Measurements from ENCODE around the gene ADAMTS1.

Gene ADAMTS1

GRCh38 chr21:26801498-26801897 is 43.7 kb downstream of the ADAMTS1 start:
- no peaks in the 10 kb centered on the region for H3K27me3 ChIP-seq (ENCODE audit: insufficient read depth, low read length, poor library complexity, severe bottlenecking)
- no peak overlapping the region for H2AFZ ChIP-seq (ENCODE audit: low read length)
- no peak overlapping the region for H3K4me3 ChIP-seq (ENCODE audit: low read length, poor library complexity, severe bottlenecking)
- H3K9ac ChIP-seq (ENCODE audit: low read depth, low read length, poor library complexity, severe bottlenecking) = no peak overlapping the region
- peaks cover 3% of the 10 kb centered on the region; the same call in 1 of the 2 replicates for H3K9me3 ChIP-seq (ENCODE audit: insufficient read depth, low read depth, low read length)
- H3F3A ChIP-seq (ENCODE audit: low read depth) = no peaks in the 10 kb centered on the region
- no peaks in the 10 kb centered on the region for H3K4me1 ChIP-seq (ENCODE audit: insufficient read depth, low read length, poor library complexity, severe bottlenecking)
- H4K20me1 ChIP-seq (ENCODE audit: insufficient read depth, low read length, poor library complexity, severe bottlenecking) = no peaks in the 10 kb centered on the region
- TF ChIP-seq EZH2phosphoT487 (IDR thresholded peaks at IDR 0.05; ENCODE audit: borderline replicate concordance) (no peak), CTCF (conservative IDR thresholded peaks at IDR 0.05; ENCODE audit: low read length) (no peak)
- H3K79me2 ChIP-seq (ENCODE audit: insufficient read depth, low read length) = no peaks in the 10 kb centered on the region
- H3K4me2 ChIP-seq (ENCODE audit: low read depth, low read length, poor library complexity, severe bottlenecking) = no peak overlapping the region
- H3K9me2 ChIP-seq (replicated peaks; ENCODE audit: low read depth, low read length) = no peaks in the 10 kb centered on the region
- no peaks in the 10 kb centered on the region for H3K36me3 ChIP-seq (ENCODE audit: insufficient read depth, low read length)

GRCh38 chr21:26800970-26801431 is 44.2 kb downstream of the ADAMTS1 start:
- H3K9me3 ChIP-seq (ENCODE audit: insufficient read depth, low read depth, low read length) = peaks cover 3% of the 10 kb centered on the region; the same call in 1 of the 2 replicates
- TF ChIP-seq EZH2phosphoT487 (IDR thresholded peaks at IDR 0.05; ENCODE audit: borderline replicate concordance) = no peak
- no peak for TF ChIP-seq CTCF (conservative IDR thresholded peaks at IDR 0.05; ENCODE audit: low read length)
- H3K27me3 ChIP-seq (ENCODE audit: insufficient read depth, low read length, poor library complexity, severe bottlenecking) = no peaks in the 10 kb centered on the region
- H3K79me2 ChIP-seq (ENCODE audit: insufficient read depth, low read length) = no peaks in the 10 kb centered on the region
- H3K4me2 ChIP-seq (ENCODE audit: low read depth, low read length, poor library complexity, severe bottlenecking) = no peak overlapping the region
- H3K9ac ChIP-seq (ENCODE audit: low read depth, low read length, poor library complexity, severe bottlenecking) = no peak overlapping the region
- H3K9me2 ChIP-seq (replicated peaks; ENCODE audit: low read depth, low read length) = no peaks in the 10 kb centered on the region
- no peak overlapping the region for H2AFZ ChIP-seq (ENCODE audit: low read length)
- H3K36me3 ChIP-seq (ENCODE audit: insufficient read depth, low read length) = no peaks in the 10 kb centered on the region
- H3F3A ChIP-seq (ENCODE audit: low read depth) = no peaks in the 10 kb centered on the region
- no peaks in the 10 kb centered on the region for H4K20me1 ChIP-seq (ENCODE audit: insufficient read depth, low read length, poor library complexity, severe bottlenecking)
- no peak overlapping the region for H3K4me3 ChIP-seq (ENCODE audit: low read length, poor library complexity, severe bottlenecking)
- no peaks in the 10 kb centered on the region for H3K4me1 ChIP-seq (ENCODE audit: insufficient read depth, low read length, poor library complexity, severe bottlenecking)

GRCh38 chr21:26800455-26800854 is 44.8 kb downstream of the ADAMTS1 start:
- TF ChIP-seq EZH2phosphoT487 (IDR thresholded peaks at IDR 0.05; ENCODE audit: borderline replicate concordance) (no peak), CTCF (conservative IDR thresholded peaks at IDR 0.05; ENCODE audit: low read length) (no peak)
- Histone ChIP-seq H3K9me3 (ENCODE audit: insufficient read depth, low read depth, low read length) (peaks cover 3% of the 10 kb centered on the region; the same call in 1 of the 2 replicates), H3K4me2 (ENCODE audit: low read depth, low read length, poor library complexity, severe bottlenecking) (no peak overlapping the region), H3K27me3 (ENCODE audit: insufficient read depth, low read length, poor library complexity, severe bottlenecking) (no peaks in the 10 kb centered on the region), H3K79me2 (ENCODE audit: insufficient read depth, low read length) (no peaks in the 10 kb centered on the region), H3F3A (ENCODE audit: low read depth) (no peaks in the 10 kb centered on the region), H3K9me2 (replicated peaks; ENCODE audit: low read depth, low read length) (no peaks in the 10 kb centered on the region), H3K36me3 (ENCODE audit: insufficient read depth, low read length) (no peaks in the 10 kb centered on the region), H2AFZ (ENCODE audit: low read length) (no peak overlapping the region), H3K4me3 (ENCODE audit: low read length, poor library complexity, severe bottlenecking) (no peak overlapping the region), H3K4me1 (ENCODE audit: insufficient read depth, low read length, poor library complexity, severe bottlenecking) (no peaks in the 10 kb centered on the region), H3K9ac (ENCODE audit: low read depth, low read length, poor library complexity, severe bottlenecking) (no peak overlapping the region), H4K20me1 (ENCODE audit: insufficient read depth, low read length, poor library complexity, severe bottlenecking) (no peaks in the 10 kb centered on the region)
